HG03442 (cell line): ENCODE data around the gene NLGN1.

Experiments
- ATAC-seq: cut with Tn5 transposase; IDR thresholded peaks from one replicate; pipeline ENCODE4 v1.9.1; 2021; ENCODE audit warnings: mild to moderate bottlenecking, moderate library complexity; ENCODE audit not compliant: unreplicated experiment

The NLGN1 gene

DNA sequence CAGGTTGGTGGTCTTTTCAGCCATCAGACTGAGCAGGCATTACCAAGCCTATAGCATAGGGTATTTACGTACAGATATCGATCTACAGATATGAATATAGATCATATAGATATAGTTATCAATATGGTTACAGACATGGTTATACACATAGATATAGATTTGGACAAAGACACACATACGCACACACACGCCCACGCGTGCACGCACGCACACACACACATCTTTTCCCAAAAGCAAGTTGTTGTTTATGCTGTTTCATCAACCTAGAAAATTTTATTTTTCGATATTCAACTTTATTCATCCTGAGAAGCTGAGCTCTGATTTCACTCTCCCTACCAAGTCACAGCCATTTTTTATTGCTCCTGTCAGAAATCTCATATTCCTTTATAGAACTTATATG lies 309.1 kb downstream of the NLGN1 start:
- ATAC-seq: no peak

DNA sequence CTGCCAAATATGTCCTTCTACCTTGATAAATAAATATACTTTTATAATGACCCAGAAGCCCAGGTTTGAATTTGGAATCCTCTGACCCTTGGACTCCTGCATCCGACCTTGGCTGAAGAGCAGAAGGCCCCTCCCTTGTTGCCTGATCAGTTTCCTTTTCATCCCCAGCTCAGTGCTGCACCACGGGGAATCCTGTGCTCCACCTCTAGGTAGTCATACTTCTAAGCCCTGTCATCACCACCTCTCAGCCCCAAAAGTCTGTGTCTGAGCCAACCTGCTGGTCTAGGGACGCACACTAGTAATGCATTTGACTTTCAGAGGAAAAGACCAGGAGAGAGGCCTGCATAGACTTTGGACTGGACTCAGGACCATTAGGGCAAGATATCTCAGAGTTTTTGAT lies 310.6 kb downstream of the NLGN1 start:
- ATAC-seq: no peak

DNA sequence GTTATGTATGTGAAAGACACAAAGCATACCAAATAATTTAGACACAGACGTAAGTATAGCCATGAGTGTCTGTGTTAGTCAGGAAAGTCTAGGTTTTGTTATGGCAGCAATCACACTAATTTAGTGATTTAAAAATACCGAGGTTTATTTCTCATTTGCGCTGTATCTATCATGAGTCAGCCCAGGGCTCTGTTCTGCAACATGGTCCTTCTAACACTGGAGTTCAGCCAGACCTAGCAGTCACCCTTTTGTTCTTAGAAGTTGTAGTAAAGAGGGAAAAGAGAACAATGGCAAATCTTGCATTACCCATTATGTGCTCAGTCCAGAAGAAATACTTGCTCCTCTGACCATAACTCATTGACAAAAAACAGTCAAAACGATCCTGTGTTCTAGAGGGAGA lies 311.5 kb downstream of the NLGN1 start:
- ATAC-seq: no peak

DNA sequence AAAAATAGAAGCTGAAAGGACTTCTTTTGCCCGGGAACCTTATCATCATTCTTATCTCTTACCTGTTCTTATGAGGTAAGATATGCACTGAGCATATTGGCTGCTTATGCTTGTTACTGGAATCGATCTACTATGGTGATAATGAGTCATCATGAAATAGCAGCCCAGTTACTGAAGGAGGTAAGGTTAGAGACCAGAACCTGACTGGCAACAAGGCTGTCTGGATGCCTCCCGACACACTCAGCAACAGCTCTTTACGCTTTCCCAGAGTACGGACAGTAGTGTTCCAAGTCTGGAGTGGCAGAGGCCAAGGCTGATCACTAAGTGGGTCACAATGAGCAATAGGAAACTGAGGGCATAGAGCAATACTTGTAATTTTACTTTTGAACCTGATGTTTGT lies 314.1 kb downstream of the NLGN1 start:
- no peak for ATAC-seq

DNA sequence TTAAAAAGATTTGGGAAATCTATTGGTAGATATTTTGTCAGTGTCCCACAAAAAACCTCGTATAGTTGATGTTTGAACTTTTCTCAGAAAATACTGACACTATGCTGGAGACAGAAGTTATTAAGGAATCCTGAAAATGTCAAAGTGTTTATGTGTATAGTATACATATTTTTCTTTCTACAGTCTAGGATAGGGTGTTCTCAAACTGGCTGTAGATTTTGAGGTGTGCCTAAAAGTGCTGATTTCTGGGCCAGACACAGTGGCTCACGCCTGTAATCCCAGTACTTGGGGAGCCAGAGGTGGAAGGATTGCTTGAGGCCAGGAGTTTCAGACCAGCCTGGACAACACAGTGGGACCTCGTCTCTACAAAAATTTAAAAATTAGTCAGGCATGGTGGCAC lies 322.0 kb downstream of the NLGN1 start:
- no peak for ATAC-seq

DNA sequence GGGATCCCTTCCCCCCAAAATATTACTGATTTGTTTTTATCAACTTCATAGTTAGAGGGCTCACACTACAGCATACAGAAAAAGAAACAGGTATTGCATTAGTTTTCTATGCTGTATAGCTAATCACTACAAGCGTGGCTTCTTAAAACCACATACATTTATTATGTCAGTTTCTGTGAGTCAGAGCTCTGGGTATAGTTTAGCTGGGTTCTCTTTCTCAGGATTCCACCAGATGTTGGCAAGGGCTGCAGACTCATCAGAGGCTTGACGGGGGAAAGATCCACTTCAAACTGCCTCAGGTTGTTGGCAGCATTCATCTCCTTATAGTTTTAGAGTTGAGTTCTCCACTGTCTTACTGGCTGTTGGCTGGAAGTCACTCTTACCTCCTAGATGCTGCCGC lies 328.0 kb downstream of the NLGN1 start:
- ATAC-seq: no peak

DNA sequence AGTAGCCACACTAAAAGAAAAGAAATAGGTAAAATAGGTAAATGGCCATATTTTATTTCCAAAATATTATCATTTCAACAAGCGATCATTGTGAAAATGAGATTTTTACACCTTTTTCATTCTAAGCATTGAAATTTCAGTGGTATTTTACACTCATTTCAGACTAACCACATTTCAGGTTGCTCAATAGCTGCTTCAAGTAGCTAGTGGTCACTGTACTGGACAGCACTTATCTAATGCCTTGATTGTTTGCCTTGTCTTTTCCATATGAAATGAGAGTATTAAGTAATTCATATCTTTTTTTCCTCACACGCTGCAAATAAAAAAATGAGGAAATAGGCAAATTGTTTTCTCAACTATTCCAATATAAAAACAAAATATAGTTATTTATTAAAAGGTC lies 332.8 kb downstream of the NLGN1 start:
- no peak for ATAC-seq

DNA sequence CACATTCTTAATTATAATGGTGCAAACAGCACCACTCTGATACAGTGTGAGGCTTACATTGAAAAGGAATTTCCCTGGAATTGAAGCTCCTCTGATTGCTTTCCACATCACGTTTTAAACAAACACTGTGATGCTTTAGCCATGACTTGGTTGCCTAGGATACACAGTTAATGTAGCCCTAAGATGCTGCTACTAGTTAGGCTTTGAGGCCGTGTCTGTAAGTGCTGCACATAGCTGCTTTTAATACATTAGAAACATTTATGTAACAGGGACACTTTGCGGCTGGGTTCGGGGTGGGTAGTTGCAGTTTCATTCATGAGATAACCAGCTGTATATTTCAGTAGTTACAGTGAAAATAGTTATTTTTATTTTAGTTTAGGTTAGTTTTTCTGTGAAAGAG lies 334.7 kb downstream of the NLGN1 start:
- no peak for ATAC-seq

DNA sequence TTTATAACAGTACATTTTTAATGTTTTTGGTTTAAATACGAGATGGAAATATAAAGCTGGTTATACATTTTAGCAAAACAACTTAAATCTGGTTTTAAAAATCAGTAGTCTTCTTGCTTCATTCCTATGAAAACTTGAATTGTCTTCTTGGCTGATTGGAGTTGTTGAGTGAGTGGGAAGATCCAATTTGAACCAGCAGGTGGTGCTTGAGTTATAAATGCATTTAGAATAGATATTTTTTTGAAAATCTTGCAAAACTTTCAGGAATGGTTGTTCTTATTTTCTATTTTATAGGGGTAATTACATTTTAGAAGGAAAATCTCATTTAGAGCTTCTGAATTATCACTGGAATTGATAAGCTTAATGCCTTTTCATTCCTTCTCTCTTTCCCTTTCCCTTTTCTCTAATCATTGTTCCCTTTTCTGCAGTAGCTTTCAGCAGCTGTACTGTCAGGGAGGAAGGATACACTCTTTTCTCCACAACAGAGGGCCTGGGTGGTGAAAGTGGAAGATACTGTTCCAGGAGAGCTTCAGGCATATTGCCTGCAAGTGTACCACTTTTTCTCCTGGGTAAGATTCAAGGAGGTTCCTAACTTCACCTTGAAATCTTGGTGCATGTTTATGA lies 335.6 kb downstream of the NLGN1 start:
- no peak for ATAC-seq

DNA sequence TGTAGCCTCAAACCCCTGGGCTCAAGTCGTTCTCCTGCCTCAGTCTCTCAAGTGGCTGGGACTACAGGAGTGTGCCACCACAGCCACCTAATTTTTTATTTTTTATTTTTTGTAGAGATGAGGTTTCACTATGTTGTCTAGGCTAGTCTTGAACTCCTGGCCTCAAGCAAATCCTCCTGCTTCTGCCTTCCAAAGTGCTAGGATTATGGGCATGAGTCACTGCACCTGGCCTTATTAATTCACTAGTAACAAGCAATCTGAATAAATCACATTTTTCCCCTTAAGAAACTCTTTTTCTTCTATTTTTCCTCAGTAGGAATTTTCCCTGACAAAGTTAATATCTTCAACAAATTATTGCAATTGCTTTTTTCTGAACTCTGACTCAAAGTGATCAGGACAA lies 336.9 kb downstream of the NLGN1 start:
- ATAC-seq: no peak

DNA sequence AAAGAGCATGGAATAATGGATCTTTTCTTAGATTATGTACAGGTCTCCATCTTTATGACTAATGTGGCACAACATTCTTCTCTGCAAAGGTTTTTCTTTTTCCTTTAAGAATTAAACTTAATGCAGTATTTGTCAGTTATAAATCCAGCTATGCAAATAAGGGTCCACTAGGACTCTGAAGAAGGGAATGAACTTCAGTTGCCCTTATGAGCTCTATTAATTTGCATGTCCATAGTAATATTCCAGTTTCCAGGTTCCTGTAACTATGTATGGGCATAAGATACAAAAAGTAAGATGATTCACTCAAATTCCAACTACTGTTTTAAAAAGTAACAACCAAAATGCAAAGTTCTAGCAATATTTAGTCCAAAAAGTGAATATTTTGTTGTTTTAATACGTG lies 337.4 kb downstream of the NLGN1 start:
- no peak for ATAC-seq

DNA sequence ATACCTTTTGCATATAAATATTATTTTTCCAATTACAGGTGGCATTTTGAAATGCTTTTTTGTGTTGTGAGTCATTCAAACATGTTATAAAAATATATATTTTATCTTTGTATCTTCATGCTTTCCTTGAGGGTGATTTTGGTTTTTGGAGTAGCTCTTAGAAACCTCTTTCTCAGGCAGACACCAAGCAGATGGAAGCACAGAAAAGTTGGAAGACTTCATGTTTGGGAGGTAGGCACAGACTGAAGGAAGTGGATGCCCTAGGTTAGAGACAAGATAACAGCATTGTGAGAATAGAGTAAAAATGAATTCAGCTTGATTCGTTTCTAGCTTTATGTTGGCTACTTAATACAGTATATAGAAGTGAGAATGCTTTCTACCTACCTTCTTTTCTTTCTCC lies 338.3 kb downstream of the NLGN1 start:
- ATAC-seq: no peak

DNA sequence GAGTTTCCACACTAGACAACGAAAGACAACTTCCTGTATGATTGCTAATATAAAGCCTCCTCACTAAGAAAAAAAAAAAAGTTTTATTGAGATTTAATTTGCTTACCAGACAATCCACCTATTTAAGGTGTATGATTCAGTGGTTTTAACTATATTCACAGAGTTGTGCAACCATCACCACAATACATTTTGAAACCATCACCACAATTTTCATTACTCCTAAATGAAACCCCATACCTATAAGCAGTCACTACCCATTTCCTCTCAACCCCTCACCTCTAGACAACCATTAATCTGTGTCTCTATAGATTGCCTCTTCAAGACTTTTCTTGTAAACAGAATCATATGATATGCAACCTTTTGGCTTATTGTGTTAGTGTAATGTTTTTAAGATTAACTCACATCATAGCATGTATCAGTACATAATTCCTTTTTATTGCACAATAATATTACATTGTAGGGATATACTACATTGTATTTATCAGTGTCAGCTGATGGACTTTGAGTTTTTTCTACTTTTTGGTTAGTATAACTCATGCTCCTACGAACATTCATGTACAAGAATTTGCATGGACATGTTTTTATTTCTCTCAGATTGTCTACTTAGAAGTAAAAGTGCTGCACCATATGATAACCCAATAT lies 339.7 kb downstream of the NLGN1 start:
- ATAC-seq: no peak

DNA sequence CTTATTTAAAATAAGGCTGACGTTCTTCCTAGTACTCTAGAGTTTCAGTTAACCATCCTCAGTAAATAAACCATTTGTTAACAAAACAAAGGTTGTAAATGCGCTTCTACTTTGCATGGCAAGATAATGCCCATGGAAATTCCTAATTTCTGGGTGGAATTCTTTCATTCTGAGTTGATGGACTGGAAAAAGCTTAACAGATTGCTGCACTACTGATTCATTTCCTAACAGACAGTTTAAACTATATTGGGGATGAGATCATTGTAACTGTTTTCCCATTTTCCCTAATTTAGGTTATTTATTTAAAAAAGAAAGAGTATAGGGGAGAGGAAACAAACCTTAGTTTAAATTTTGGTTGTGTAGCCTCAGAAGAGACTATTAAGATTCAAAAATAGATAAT lies 342.2 kb downstream of the NLGN1 start:
- ATAC-seq: no peak

DNA sequence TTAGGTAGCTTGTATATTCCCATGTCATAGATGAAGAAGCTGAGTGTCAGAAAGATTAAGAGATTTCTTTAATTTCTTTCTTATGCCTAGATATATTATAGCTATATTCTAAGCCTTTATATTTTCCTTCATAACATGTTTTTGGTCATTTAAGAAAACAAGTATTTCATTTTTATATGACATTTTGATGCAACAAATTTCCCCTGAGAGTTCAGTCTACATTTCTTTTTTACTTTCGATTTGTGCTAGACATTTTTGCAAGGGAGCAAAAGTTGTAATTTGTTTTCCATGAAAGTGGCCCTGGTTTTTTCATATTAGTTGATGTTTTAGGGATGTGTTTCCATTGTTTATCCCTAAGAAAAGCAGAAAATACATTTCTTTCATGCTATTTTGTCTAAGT lies 344.9 kb downstream of the NLGN1 start:
- no peak for ATAC-seq

DNA sequence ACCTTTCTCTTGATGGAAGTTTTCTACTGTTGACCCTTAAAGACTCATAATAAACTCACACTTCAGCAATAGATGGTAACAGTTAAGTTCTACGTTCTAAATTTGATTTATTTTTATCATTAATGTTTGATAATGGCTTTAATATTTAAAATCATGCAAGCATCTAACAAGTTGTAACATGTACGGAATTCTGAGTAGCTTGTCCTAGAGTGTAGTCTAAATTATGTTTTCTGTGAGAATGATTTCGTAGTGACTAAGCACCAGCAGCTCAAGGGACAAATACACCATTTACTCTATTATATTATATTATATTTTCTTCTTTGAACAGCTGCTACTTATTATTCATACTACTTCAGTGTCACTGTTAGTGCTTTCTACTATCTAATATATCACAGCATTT lies 345.6 kb downstream of the NLGN1 start:
- ATAC-seq: no peak

DNA sequence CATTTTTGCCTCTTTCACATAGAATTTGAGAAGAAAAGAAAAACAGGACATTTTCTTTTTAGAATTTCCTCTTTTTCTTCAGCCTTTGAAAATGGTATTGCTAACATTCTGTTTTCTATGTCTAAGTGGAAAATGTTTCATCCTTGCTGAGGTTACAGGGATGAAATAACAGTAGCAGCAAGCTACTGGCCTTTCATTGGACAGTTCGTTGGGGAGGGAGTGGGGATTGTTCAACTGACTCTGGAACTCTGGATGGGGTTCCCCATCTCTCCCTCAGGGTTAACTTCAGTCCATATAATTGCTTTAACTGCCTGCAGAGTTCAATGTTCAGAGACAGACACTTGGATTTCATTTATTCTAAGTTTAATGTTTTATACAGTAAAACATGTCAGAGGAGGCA lies 346.0 kb downstream of the NLGN1 start:
- ATAC-seq: no peak

DNA sequence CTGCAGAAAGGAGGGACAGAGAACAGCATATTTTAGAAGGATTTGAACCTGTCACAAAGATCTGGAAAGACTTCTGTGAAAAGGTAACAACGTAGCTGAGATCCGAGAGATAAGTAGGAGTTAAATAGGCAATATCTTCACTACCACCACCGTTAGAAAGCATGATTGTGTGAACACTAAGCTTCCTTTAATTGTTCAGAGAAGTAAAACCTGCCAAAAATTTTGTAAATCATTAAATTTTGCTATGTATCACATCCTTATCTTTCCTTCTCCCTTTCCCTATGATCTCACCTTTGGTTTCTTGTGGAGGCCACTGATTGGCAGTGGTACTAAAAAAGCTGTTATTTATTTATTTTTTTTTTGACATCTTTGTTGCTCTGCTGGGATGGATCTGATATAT lies 346.9 kb downstream of the NLGN1 start:
- ATAC-seq: no peak

DNA sequence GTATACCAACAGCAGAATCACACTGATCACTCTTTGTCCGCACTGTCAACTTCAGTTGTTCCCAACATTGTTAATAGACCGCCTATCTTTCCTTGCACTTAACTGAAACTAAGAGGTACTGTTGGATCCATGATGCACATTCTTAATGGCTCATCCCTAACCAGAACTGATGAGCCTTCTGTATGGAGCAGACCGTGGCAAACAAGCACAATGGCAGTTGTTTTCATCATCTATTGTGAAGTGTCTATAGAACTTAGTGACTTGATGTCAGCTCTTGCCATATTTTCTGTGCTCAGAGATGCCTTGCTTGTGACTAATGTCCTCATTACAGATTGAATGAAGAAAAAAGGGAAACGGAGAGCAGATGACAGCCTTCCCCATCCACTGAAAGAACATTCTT lies 347.4 kb downstream of the NLGN1 start:
- ATAC-seq: no peak

DNA sequence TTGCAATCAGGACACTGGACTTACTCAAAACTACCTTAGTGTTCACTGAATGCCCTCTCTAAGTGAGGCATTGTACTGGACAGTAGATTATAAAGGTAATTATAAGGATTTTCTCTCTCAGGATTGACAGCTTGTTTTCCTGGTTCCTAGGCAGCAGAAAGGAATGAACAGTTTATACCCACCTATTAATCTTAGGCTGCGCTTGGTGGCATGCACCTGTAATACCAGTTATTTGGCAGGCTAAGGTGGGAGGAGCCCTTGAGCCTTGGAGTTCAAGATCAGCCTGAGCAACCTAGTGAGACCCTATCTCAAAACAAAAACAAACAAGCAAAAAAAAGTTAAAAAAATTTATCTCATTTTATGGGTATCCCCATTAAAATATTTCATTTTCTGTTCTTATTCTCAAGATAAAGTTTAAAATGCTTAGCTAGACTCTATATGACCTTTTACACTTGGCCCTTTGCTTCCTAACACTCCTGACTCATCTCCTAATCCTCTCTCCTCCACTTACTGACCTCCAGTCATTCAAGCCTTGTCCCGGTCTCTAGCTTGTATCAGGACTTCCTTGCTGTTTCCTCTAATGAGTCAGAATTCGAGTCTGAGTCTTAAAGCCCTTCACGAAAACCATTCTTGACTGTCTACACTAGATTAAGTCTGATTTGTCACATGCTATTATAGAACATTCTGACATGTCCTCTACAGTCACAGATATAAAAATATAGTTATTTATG lies 348.6 kb downstream of the NLGN1 start:
- no peak for ATAC-seq

DNA sequence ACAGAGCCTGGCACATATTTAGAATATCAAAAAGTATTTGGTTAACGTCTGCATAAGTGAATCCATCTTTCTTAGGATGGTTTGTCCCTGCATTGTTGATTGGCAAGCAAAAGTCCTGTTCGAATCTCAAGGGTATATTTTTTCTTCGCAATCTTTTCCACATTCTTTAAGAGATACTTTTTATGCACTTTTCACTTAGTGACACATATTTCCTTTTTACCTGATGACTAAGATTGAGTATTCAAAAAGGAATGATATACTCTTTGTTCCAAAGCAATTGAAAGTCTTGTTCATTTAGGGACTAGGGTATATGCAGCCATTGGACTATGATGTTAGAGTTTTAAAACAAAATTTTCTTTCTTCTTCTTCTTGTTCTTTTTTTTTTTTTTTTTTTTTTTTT lies 349.9 kb downstream of the NLGN1 start:
- ATAC-seq: no peak

DNA sequence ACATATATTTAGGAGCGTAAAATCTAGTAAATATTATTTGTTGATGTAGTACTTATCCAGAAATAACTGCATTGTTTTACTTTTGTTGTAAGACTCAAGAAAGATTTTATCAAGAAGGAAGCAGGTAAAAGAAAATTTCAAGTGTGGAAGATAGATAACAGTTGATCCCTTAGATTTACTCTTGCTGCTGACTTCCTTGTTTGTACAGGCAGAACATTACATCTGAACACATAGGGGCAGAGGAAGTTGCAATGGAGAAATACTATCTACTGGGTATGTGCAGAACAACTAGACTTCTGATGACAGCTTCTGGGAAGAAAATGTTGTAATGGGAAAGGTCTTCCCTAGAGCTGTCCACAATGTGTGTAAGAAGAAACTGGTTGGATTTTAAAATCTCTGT lies 350.6 kb downstream of the NLGN1 start:
- no peak for ATAC-seq

DNA sequence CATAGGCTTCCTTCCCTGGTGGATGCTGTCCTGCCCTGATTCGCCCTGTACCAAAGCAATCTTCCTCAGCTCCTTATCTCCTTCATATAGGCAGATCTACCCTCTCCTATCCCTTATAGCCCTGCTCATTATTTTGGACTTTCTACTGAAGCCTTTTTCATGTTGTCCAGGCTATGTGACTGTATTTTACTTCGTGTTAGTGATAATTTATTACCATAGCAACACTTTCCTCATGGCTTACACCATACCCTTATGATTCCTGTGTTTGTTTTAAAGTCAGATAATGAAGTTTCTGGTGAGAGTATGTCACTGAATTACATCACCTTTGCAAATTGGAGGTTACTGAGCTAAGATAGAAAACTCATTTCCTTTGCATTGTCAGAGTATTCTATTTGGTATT lies 352.6 kb downstream of the NLGN1 start:
- no peak for ATAC-seq
